ENCODE data around the gene LRP6. TPM values are rescaled to one million over a fixed set of nuclear protein-coding genes. Genes with fewer than 3 reads are reported as not detected.

LRP6 gene
- total and polyA plus RNA-seq, 10 of the 15 experiments (the other 5 are each of a cell fraction or from before 2014, with no cell fraction given), result 1.5 to 14.9 (median 6.1) TPM

GRCh38 chr12:12247584-12247983 lies 19.3 kb downstream of the LRP6 start (continued):
- no peak for TF ChIP-seq SKIL (IDR thresholded peaks at IDR 0.05; ENCODE audit: low read depth, poor library complexity, severe bottlenecking)
- no peak for TF ChIP-seq E2F8 (IDR thresholded peaks at IDR 0.05; ENCODE audit: low read depth, partially characterized antibody)
- TF ChIP-seq WRNIP1 (IDR thresholded peaks at IDR 0.05; ENCODE audit: borderline replicate concordance, low read depth, low read length), result no peak
- TF ChIP-seq ZNF592 (IDR thresholded peaks at IDR 0.05), result no peak
- TF ChIP-seq ZSCAN29 (IDR thresholded peaks at IDR 0.05), result no peak
- no peak for TF ChIP-seq STAT1 (conservative IDR thresholded peaks at IDR 0.05)
- no peak for TF ChIP-seq USF1 (IDR thresholded peaks at IDR 0.05; ENCODE audit: borderline replicate concordance, extremely low read length, insufficient read depth, low read depth, low read length)
- TF ChIP-seq HDGF (IDR thresholded peaks at IDR 0.05), result no peak

Data from GM12878 (cell line).